GM10266 (cell line): ENCODE measurements around the gene MYO15B.
"Not testable (repeated sequence)": the region's sequence is repeated elsewhere in the genome, so short reads cannot be mapped to it uniquely, and the experiment has no call there.

Experiments
- DNase-seq: peaks from one replicate; pipeline ENCODE4 v3.0.0; 2012; ENCODE audit errors: extremely low spot score
- TF ChIP-seq, protein P1 (sequence below): IDR thresholded peaks from 2 replicates; pipeline ENCODE4 v1.5.1; 2012; ENCODE audit warnings: mild to moderate bottlenecking, low read depth; ENCODE audit not compliant: control insufficient read depth, insufficient read depth; ENCODE audit errors: missing control alignments

Gene MYO15B

DNA sequence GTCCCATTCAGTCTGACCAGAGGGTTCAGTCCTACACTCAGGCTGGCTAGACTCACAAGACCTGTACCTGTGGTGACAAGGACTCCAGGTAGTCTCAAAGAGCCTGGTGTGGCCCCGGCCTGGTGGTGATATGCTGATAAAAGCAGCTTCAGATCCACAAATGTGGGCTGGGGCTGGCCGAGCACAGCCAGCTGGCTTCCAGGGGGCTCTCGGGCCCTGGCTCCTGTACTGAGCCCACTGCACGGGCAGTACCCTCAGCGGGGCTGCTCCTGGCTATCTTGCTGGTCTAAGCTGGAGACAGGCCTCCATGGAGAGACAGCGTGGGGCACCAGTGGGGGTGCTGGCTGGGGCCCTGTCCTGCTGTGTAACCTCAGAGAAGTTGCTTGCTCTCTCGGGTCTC lies 50.0 kb downstream of the MYO15B start:
- TF ChIP-seq, protein P1, sequence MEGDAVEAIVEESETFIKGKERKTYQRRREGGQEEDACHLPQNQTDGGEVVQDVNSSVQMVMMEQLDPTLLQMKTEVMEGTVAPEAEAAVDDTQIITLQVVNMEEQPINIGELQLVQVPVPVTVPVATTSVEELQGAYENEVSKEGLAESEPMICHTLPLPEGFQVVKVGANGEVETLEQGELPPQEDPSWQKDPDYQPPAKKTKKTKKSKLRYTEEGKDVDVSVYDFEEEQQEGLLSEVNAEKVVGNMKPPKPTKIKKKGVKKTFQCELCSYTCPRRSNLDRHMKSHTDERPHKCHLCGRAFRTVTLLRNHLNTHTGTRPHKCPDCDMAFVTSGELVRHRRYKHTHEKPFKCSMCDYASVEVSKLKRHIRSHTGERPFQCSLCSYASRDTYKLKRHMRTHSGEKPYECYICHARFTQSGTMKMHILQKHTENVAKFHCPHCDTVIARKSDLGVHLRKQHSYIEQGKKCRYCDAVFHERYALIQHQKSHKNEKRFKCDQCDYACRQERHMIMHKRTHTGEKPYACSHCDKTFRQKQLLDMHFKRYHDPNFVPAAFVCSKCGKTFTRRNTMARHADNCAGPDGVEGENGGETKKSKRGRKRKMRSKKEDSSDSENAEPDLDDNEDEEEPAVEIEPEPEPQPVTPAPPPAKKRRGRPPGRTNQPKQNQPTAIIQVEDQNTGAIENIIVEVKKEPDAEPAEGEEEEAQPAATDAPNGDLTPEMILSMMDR: no peak
- peak; percentile 4 for DNase-seq

DNA sequence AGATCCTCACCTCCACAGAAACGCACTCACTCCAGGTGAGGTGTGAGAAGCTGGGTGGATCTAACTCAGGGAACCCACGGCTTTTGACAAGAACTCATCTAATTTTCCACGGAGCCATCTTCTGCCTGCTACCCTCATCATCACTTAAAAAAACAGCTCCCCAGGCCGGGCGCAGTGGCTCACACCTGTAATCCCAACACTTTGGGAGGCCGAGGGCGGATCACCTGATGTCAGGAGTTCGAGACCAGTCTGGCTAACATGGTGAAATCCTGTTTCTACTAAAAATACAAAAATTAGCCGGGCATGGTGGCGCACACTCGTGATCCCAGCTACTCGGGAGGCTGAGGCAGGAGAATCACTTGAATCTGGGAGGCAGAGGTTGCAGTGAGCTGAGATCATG lies 50.4 kb downstream of the MYO15B start:
- DNase-seq: not testable (repeated sequence)

DNA sequence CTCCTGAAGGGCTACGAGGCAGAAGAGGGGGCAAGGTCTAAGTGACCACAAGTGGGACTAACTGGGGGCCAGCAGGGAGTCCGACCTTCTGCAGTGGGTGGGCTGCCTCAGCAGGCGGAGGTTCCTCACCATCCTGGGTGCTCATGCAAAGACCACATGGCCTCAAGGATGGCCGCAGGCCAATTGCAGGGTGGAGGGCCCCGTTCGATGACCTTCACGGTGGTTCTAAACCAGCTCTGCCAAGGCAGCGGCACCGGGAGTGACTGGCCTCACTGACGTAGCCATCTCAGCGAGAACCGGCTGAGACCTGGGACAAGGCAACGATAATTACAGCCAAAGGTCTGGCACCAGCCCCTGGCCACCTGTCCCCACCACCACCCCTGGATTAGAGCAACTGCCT lies 51.3 kb downstream of the MYO15B start:
- TF ChIP-seq, protein P1: no peak
- no peak for DNase-seq

DNA sequence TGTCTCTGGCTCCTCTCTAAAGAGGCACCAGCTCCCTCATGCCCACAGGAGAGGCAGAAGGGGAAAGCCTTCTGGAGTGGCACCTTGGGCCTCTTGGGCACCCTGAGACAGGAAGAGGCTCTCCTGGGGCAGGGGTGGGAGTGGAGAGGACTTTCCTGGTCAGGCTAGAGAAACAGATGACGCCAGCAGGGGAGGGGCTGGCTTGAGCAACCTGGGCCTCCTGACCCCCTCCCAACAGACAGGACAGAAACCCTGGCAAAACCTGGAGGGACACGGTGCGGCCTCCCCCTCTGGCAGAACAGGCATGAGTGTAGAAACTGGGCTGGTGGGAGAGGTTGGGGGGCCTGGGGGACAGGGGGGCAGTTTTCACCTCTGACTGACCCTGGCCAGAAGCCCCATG lies 51.7 kb downstream of the MYO15B start:
- DNase-seq: no peak
- TF ChIP-seq, protein P1: no peak

DNA sequence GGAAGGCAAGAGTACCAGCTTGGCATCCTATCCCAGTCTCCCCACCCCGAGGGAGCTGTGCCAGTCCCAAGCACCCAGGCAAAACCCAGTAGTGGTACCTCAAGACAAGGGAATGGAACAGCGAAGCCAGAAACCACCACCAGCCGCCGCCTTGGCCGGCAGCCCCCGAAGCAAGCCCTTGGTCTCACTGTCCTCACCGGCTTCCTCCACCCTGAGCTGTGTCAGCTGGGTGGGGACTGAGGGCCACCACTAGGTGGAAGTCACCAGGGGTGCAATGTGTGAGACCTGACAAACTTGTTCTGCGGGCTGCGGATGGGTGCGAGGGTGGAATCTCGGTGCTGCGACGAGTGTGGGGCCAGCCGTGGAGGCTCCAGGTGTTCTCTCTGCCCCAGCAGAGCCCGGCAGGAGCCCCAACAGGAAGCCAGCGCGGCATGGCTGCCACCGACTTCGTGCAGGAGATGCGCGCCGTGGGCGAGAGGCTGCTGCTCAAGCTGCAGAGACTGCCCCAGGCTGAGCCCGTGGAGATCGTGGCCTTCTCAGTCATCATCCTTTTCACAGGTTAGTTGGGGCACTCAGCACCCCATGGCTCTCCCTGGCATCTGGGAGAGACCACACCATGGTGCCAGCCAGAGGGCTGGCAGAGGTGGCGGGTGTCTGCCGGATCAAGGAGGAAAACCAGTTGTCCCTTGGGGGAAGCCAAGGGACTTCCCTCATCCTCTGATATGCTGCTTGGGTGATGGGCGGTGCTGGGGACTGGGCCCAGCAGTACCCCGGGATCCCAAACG lies 52.4 kb downstream of the MYO15B start:
- TF ChIP-seq, protein P1: no peak
- no peak for DNase-seq

DNA sequence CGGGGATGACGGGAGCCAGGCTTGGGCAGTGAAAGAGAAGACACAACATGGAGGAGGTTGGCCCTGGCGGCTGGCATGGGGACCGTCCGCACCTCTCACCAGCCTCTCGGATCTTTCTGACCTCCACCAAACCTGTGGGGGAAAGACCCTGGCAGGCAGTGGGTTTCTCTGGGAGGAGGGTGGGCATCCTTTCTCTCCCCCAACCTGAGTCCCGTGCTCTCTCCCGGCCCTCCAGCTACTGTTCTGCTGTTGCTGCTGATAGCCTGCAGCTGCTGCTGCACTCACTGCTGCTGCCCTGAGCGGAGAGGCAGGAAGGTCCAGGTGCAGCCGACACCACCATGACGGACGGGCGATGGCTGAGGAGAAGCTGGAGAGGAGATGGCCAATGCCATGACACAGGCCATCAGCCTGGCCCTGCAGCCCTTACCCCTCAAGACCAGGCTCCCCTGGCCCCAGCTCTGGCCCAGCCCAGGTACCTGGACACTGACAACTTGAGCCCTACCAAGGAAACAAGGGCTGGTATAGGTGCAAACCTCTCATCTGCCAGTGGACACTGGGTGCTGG lies 53.0 kb downstream of the MYO15B start:
- DNase-seq: no peak
- TF ChIP-seq, protein P1: no peak

DNA sequence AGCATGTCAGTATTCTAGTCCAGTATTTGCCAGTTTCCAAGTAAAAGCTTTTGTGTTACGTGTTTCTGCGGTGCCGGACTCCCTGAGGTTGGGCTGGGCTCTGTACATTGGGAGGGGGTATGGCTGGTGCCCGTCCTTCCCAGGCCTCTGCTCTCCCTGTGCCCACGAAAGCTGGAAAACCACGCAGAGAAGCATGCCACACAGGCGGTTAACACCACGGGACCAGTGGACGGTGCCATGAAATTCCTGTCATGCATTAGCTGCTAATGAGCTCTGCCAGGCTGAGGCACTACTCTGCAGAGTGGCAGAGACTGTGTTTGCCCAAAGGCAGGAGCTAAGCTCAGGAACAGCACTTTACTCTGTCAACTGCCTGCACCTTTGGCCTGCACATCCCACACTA lies 53.7 kb downstream of the MYO15B start:
- no peak for DNase-seq
- TF ChIP-seq, protein P1: no peak
